Mammary epithelial cell (primary cell): ENCODE results near the gene UNC119B.

Source experiments
- CTCF ChIP-seq, 2 donors: IDR thresholded peaks in 1 of 2; conservative IDR thresholded peaks in 1 of 2; 2 replicates each; pipeline ENCODE4 v1.5.1; 2011 to 2012; ENCODE audit warnings: inconsistent platforms in 2 of 2, low read length in 2 of 2, mild to moderate bottlenecking in 2 of 2, control low read depth in 1 of 2, low read depth in 1 of 2; ENCODE audit not compliant: insufficient read depth in 1 of 2; ENCODE audit errors: extremely low read depth in 1 of 2
- EZH2 ChIP-seq: IDR thresholded peaks from 2 replicates; pipeline ENCODE4 v1.6.1; 2012; ENCODE audit warnings: low read length, inconsistent platforms, borderline replicate concordance

- TF ChIP-seq CTCF (conservative IDR thresholded peaks at IDR 0.05 in 1 of 2, IDR thresholded peaks at IDR 0.05 in 1 of 2; ENCODE audit: extremely low read depth in 1 of 2, insufficient read depth in 1 of 2, low read depth in 1 of 2, low read length in 2 of 2) (no peak), EZH2 (no peak)
Observed at GRCh38 chr12:120674097-120674636, 36.1 kb upstream of the UNC119B start.
